ENCODE measurements around the gene CDH6.

The CDH6 gene

DNA sequence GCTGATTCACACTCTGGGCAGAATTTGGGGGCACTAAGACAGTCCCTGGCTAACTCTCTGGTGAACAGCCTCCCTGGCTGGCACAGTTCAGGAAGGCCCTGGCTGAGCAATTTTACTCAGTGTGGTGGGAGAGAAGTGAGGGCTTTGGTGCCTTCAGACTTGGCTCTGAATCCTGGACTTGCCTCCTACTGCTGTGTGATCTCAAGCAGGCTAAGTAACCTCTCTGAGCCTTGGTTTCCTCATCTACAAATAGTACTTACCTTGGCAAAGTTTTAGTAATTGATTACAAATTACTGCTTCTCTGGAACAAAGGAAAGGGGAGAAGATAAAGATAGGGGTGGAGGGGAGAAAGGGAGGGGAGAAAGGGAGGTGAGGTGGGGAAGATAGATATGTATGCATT is 184.7 kb downstream of the CDH6 start:
- TF ChIP-seq, protein P1, sequence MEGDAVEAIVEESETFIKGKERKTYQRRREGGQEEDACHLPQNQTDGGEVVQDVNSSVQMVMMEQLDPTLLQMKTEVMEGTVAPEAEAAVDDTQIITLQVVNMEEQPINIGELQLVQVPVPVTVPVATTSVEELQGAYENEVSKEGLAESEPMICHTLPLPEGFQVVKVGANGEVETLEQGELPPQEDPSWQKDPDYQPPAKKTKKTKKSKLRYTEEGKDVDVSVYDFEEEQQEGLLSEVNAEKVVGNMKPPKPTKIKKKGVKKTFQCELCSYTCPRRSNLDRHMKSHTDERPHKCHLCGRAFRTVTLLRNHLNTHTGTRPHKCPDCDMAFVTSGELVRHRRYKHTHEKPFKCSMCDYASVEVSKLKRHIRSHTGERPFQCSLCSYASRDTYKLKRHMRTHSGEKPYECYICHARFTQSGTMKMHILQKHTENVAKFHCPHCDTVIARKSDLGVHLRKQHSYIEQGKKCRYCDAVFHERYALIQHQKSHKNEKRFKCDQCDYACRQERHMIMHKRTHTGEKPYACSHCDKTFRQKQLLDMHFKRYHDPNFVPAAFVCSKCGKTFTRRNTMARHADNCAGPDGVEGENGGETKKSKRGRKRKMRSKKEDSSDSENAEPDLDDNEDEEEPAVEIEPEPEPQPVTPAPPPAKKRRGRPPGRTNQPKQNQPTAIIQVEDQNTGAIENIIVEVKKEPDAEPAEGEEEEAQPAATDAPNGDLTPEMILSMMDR (conservative IDR thresholded peaks at IDR 0.05; ENCODE audit: control insufficient read depth, insufficient read depth, low read depth, low read length) = no peak
- no peak overlapping the region for H3K4me3 ChIP-seq (ENCODE audit: control insufficient read depth, low read depth, low read length)
- DNase-seq (ENCODE audit: low read depth) = no peak
